WTC11 (cell line): ENCODE measurements around the gene FBLL1. TPM values are rescaled to one million over a fixed set of nuclear protein-coding genes. Genes with fewer than 3 reads are reported as not detected.

ENCODE experiments used
- ATAC-seq: fragments of 200-7000 bp; cut with Tn5 transposase; 2 replicates; pipeline ENCODE4 v1.10.0; 2021; ENCODE audit warnings: mild to moderate bottlenecking, moderate library complexity
- CTCF ChIA-PET: fragments of 300-600 bp; sonication (Branson Sonifier 250); formaldehyde crosslinking; loops from one replicate; lab custom pipeline; 2021; ENCODE audit warnings: antibody characterized with exemption; lab: Charles Lee
- POLR2A ChIA-PET: fragments of 350-600 bp; sonication (Branson Sonifier 250); formaldehyde crosslinking; loops from one replicate; lab custom pipeline; 2021; ENCODE audit warnings: antibody characterized with exemption; lab: Charles Lee
- DNase-seq: peaks from one replicate; pipeline ENCODE4 v3.0.0; 2021; ENCODE audit warnings: low spot score
- H3K27ac Mint-ChIP-seq: 2 replicates; pipeline ENCODE4 v1.8.0; 2021; ENCODE audit warnings: mixed read lengths
- H3K27me3 Mint-ChIP-seq: 2 replicates; pipeline ENCODE4 v1.8.0; 2021; ENCODE audit warnings: low read depth, mild to moderate bottlenecking, moderate library complexity, mixed read lengths
- H3K36me3 Mint-ChIP-seq: 2 replicates; pipeline ENCODE4 v1.8.0; 2021; ENCODE audit warnings: mixed read lengths
- H3K4me1 Mint-ChIP-seq: 2 replicates; pipeline ENCODE4 v1.8.0; 2022; ENCODE audit warnings: mixed read lengths
- H3K4me3 Mint-ChIP-seq: 2 replicates; pipeline ENCODE4 v1.8.0; 2021; ENCODE audit warnings: mild to moderate bottlenecking, moderate library complexity, mixed read lengths
- H3K9me3 Mint-ChIP-seq: 2 replicates; pipeline ENCODE4 v1.8.0; 2021; ENCODE audit warnings: mixed read lengths
- ARID4B ChIP-seq: sonication (generic); formaldehyde crosslinking; IDR thresholded peaks from 2 replicates; pipeline ENCODE4 v1.8.0; 2023; ENCODE audit warnings: missing genetic modification reagents, mild to moderate bottlenecking, borderline replicate concordance
- CBFB ChIP-seq: sonication (generic); formaldehyde crosslinking; IDR thresholded peaks from 2 replicates; pipeline ENCODE4 v1.8.1; 2022; ENCODE audit warnings: mild to moderate bottlenecking, low read depth, missing genetic modification reagents
- E2F5 ChIP-seq: sonication (generic); formaldehyde crosslinking; IDR thresholded peaks from 2 replicates; pipeline ENCODE4 v1.8.1; 2022; ENCODE audit warnings: mild to moderate bottlenecking, moderate library complexity, missing genetic modification reagents
- FOXJ3 ChIP-seq: sonication (generic); formaldehyde crosslinking; IDR thresholded peaks from 2 replicates; pipeline ENCODE4 v1.9.0; 2021; ENCODE audit warnings: missing genetic modification reagents, mild to moderate bottlenecking, borderline replicate concordance
- FOXP1 ChIP-seq: sonication (generic); formaldehyde crosslinking; IDR thresholded peaks from 2 replicates; pipeline ENCODE4 v1.8.0; 2022; ENCODE audit warnings: missing genetic modification reagents, mild to moderate bottlenecking, moderate library complexity, borderline replicate concordance
- GRHL2 ChIP-seq: fragments of 250-450 bp; sonication (Bioruptor Pico); IDR thresholded peaks from 2 replicates; pipeline ENCODE4 v1.8.0; 2022; ENCODE audit warnings: mild to moderate bottlenecking, moderate library complexity; ENCODE audit not compliant: insufficient replicate concordance, severe bottlenecking
- HMGXB4 ChIP-seq: sonication (generic); formaldehyde crosslinking; IDR thresholded peaks from 2 replicates; pipeline ENCODE4 v1.8.1; 2023; ENCODE audit warnings: mild to moderate bottlenecking, moderate library complexity, missing genetic modification reagents
- MAX ChIP-seq: sonication (generic); formaldehyde crosslinking; IDR thresholded peaks from 2 replicates; pipeline ENCODE4 v1.8.0; 2022; ENCODE audit warnings: mild to moderate bottlenecking, missing genetic modification reagents
- MYBL2 ChIP-seq: sonication (generic); formaldehyde crosslinking; IDR thresholded peaks from 2 replicates; pipeline ENCODE4 v1.8.1; 2023; ENCODE audit warnings: mild to moderate bottlenecking, moderate library complexity, missing genetic modification reagents
- NFE2L1 ChIP-seq: sonication (generic); formaldehyde crosslinking; IDR thresholded peaks from 2 replicates; pipeline ENCODE4 v1.8.1; 2023; ENCODE audit warnings: missing genetic modification reagents
- NR3C1 ChIP-seq: sonication (generic); formaldehyde crosslinking; conservative IDR thresholded peaks from 2 replicates; pipeline ENCODE4 v1.8.1; 2023; ENCODE audit warnings: low read depth, mild to moderate bottlenecking, missing genetic modification reagents
- SMAD3 ChIP-seq: sonication (generic); formaldehyde crosslinking; IDR thresholded peaks from 2 replicates; pipeline ENCODE4 v1.8.0; 2022; ENCODE audit warnings: missing genetic modification reagents, mild to moderate bottlenecking, borderline replicate concordance
- USF2 ChIP-seq: sonication (generic); formaldehyde crosslinking; IDR thresholded peaks from 2 replicates; pipeline ENCODE4 v1.8.1; 2023; ENCODE audit warnings: mild to moderate bottlenecking, missing genetic modification reagents, moderate library complexity
- ZMAT4 ChIP-seq: fragments of 250-450 bp; sonication (Bioruptor Pico); IDR thresholded peaks from 2 replicates; pipeline ENCODE4 v1.9.0; 2021; ENCODE audit warnings: mild to moderate bottlenecking
- ZNF232 ChIP-seq: sonication (generic); formaldehyde crosslinking; IDR thresholded peaks from 2 replicates; pipeline ENCODE4 v1.8.0; 2022; ENCODE audit warnings: mild to moderate bottlenecking, missing genetic modification reagents
- ZNF512 ChIP-seq: sonication (generic); formaldehyde crosslinking; IDR thresholded peaks from 2 replicates; pipeline ENCODE4 v1.8.1; 2022; ENCODE audit warnings: missing genetic modification reagents, borderline replicate concordance
- total RNA-seq: library from RNA; stranded (reverse); gene quantifications from 3 replicates; pipeline ENCODE4 v1.2.3, GENCODE V29; 2021

The FBLL1 gene
- total RNA-seq, 1 experiment from 2014 or later = 5.3 TPM

- TF ChIP-seq FOXJ3 (no peak), NFE2L1 (no peak), USF2 (CRISPR knock-in tag) (no peak), MAX (CRISPR knock-in tag) (no peak)
- TF ChIP-seq, all 79 proteins: peak for 0
- ATAC-seq (no peak), DNase-seq (no peak)
- H3K27me3 Mint-ChIP-seq = no peaks in the 10 kb centered on the region
- no peaks in the 10 kb centered on the region for H3K9me3 Mint-ChIP-seq
- CTCF ChIA-PET = no interaction called here
- H3K4me3 Mint-ChIP-seq = peak overlapping the region; percentile 23
- H3K4me1 Mint-ChIP-seq = peaks cover 46% of the 10 kb centered on the region
- H3K36me3 Mint-ChIP-seq = peaks cover 17% of the 10 kb centered on the region
- POLR2A ChIA-PET = no interaction called here
- H3K27ac Mint-ChIP-seq = 0 out of 2 replicates have a peak overlapping the region, but pooled peaks have one; percentile 16
These were observed 46.6 kb downstream of the FBLL1 start for GRCh38 chr5:168575391-168576372.

- H3K27me3 Mint-ChIP-seq = no peaks in the 10 kb centered on the region
- TF ChIP-seq ZMAT4 (CRISPR knock-in tag) (no peak), ZNF512 (no peak)
- TF ChIP-seq, all 79 proteins: peak for 0
- peak overlapping the region; percentile 96 for H3K4me3 Mint-ChIP-seq
- no peak for ATAC-seq
- ChIA-PET POLR2A (no interaction called here), CTCF (no interaction called here)
- no peak overlapping the region for H3K27ac Mint-ChIP-seq
- H3K9me3 Mint-ChIP-seq = no peaks in the 10 kb centered on the region; the same call in 1 of the 2 replicates
- peaks cover 38% of the 10 kb centered on the region for H3K4me1 Mint-ChIP-seq
- no peak for DNase-seq
- H3K36me3 Mint-ChIP-seq = peaks cover 16% of the 10 kb centered on the region
These were observed 48.9 kb downstream of the FBLL1 start for GRCh38 chr5:168578006-168578405.

GRCh38 chr5:168578538-168579487 lies 49.7 kb downstream of the FBLL1 start, which contains the start of gene PANK3:
TSS of gene PANK3 (minus strand) at chr5:168579368. CDS start at chr5:168579283, 85 bp downstream.
- Mint-ChIP-seq H3K9me3 (no peaks in the 10 kb centered on the region; the same call in 1 of the 2 replicates), H3K36me3 (peaks cover 16% of the 10 kb centered on the region), H3K4me1 (peaks cover 38% of the 10 kb centered on the region), H3K4me3 (peak within 1 kb of the TSS; percentile 96), H3K27ac (peak within 1 kb of the TSS; percentile 98), H3K27me3 (no peaks in the 10 kb centered on the region)
- TF ChIP-seq GRHL2 (CRISPR knock-in tag) (no peak), SMAD3 (CRISPR knock-in tag) (0 out of 2 replicates have a peak, but pooled peaks have one; percentile 27), CBFB (no peak), ZNF232 (CRISPR knock-in tag) (0 out of 2 replicates have a peak, but pooled peaks have one; percentile 25), ARID4B (CRISPR knock-in tag) (peak; percentile 59; the same call in 1 of the 2 replicates), E2F5 (CRISPR knock-in tag) (peak; percentile 42; the same call in 1 of the 2 replicates), FOXP1 (peak; percentile 27; the same call in 1 of the 2 replicates), NR3C1 (no peak), MYBL2 (CRISPR knock-in tag) (peak; percentile 34; the same call in 1 of the 2 replicates), HMGXB4 (CRISPR knock-in tag) (0 out of 2 replicates have a peak, but pooled peaks have one; percentile 52)
- CTCF ChIA-PET = no interaction called here
- ATAC-seq (peak; percentile 38), DNase-seq (peak; percentile 60)
- POLR2A ChIA-PET = interaction anchor here (0.6 kb wide), 1 partner anchor 628 kb away, joined by 3 read pairs; no protein-coding TSS in a partner anchor
